Endodermal cell (in vitro differentiated cells): Measurements from ENCODE around the gene RXRA. TPM values are rescaled to one million over a fixed set of nuclear protein-coding genes. Genes with fewer than 3 reads are reported as not detected.

Experiments used
- DNase-seq: peaks from one replicate; pipeline ENCODE4 v3.0.0-alpha.2; 2017
- H3K27ac ChIP-seq: 2 replicates; pipeline ENCODE4 v1.5.1; 2013; ENCODE audit warnings: mild to moderate bottlenecking, low read depth, low read length, moderate library complexity
- H3K27me3 ChIP-seq: 2 replicates; pipeline ENCODE4 v1.6.1; 2013; ENCODE audit warnings: mild to moderate bottlenecking, low read length, moderate library complexity; ENCODE audit not compliant: insufficient read depth, control insufficient read depth, poor library complexity, severe bottlenecking
- H3K36me3 ChIP-seq: 2 replicates; pipeline ENCODE4 v1.7.0; 2013; ENCODE audit warnings: mild to moderate bottlenecking, low read length, moderate library complexity; ENCODE audit not compliant: control insufficient read depth, insufficient read depth
- H3K4me1 ChIP-seq: one replicate; pipeline ENCODE4 v1.7.0; 2013; ENCODE audit warnings: low read length; ENCODE audit not compliant: control insufficient read depth, insufficient read depth
- H3K4me3 ChIP-seq: 2 replicates; pipeline ENCODE4 v1.5.1; 2013; ENCODE audit warnings: mild to moderate bottlenecking, low read length, moderate library complexity
- H3K9ac ChIP-seq: 2 replicates; pipeline ENCODE4 v1.6.1; 2013; ENCODE audit warnings: mild to moderate bottlenecking, low read length, moderate library complexity; ENCODE audit not compliant: poor library complexity, severe bottlenecking; ENCODE audit errors: extremely low read depth
- H3K9me3 ChIP-seq: 2 replicates; pipeline ENCODE4 v1.6.1; 2013; ENCODE audit warnings: mild to moderate bottlenecking, low read length, moderate library complexity; ENCODE audit not compliant: control insufficient read depth
- H3K27ac Mint-ChIP-seq: 2 replicates; pipeline ENCODE4 v1.8.0; 2020; ENCODE audit warnings: mixed read lengths
- H3K27me3 Mint-ChIP-seq: 2 replicates; pipeline ENCODE4 v1.8.0; 2021; ENCODE audit warnings: mild to moderate bottlenecking, mixed read lengths; ENCODE audit not compliant: insufficient read depth
- H3K36me3 Mint-ChIP-seq: 2 replicates; pipeline ENCODE4 v1.8.0; 2020; ENCODE audit warnings: low read depth, mixed read lengths
- H3K4me1 Mint-ChIP-seq: 2 replicates; pipeline ENCODE4 v1.8.0; 2020; ENCODE audit warnings: mixed read lengths
- H3K4me3 Mint-ChIP-seq: 2 replicates; pipeline ENCODE4 v1.8.0; 2020; ENCODE audit warnings: mild to moderate bottlenecking, moderate library complexity, mixed read lengths
- H3K9me3 Mint-ChIP-seq: 2 replicates; pipeline ENCODE4 v1.8.0; 2020; ENCODE audit warnings: mild to moderate bottlenecking, mixed read lengths
- WGBS, 2 experiments: methylation state at CpG; one replicate each; pipeline versions ENCODE4 v1.1.5 to v1.1.7; 2013; ENCODE audit warnings: missing lambda C conversion rate in 2 of 2, mixed read lengths in 1 of 2; ENCODE audit not compliant: insufficient coverage in 1 of 2, insufficient read length in 1 of 2; 5-methylcytosine and 5-hydroxymethylcytosine counted together
- total RNA-seq, 2 donors: library from RNA; stranded (reverse); fragmentation: NEBNext Ultra II Directional in 1 of 2; extraction: Animal tissue kit (Norgen Biotek cat#: 25700) in 1 of 2; gene quantifications; 2 replicates in 1 of 2; 3 replicates in 1 of 2; pipeline ENCODE4 v1.2.1, GENCODE V29; 2021
- TF ChIP-seq, protein P1 (sequence below): fragments of 200-600 bp; sonication (generic); conservative IDR thresholded peaks from 2 replicates; pipeline ENCODE4 v1.5.0; 2021; ENCODE audit warnings: antibody characterized with exemption, mild to moderate bottlenecking

The RXRA gene
- total RNA-seq, 2 donors from 2014 or later = 58.3 to 70.6 TPM

DNA sequence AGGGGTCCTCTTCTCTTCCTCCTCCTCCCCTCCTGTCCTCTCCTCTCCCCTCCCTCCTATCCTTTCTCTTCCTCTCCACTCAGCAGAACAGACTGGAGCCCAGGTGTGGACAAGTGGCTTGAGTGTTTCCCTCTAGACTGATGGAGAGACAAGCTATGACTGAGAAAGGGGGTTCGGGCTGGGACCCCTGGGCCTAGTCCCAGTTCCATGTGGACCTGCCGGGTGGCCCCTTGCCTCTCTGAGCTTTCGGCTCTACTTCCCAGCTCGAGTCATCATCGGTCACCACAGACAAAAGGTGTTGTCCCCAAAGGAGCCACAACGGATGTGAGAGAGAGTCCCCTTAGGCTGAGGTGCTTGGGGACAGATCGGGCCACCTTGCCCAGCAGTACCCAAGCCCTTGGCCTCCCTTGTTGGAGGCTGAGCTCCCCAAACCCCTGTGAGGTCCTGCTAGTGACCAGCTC, 3.4 kb upstream of the RXRA start:
- Mint-ChIP-seq H3K36me3 (no peaks in the 10 kb centered on the region), H3K27me3 (no peaks in the 10 kb centered on the region), H3K27ac (no peak overlapping the region), H3K9me3 (no peaks in the 10 kb centered on the region), H3K4me1 (peaks cover 26% of the 10 kb centered on the region), H3K4me3 (no peak overlapping the region)
- 86 to 91% methylated on average over 7 of the region's 7 CpGs for WGBS, 2 experiments
- no peaks in the 10 kb centered on the region for H3K27me3 ChIP-seq
- H3K9ac ChIP-seq = no peak overlapping the region
- no peaks in the 10 kb centered on the region for H3K9me3 ChIP-seq
- no peaks in the 10 kb centered on the region for H3K36me3 ChIP-seq
- DNase-seq = no peak
- H3K27ac ChIP-seq = no peak overlapping the region
- peaks cover 6% of the 10 kb centered on the region for H3K4me1 ChIP-seq
- TF ChIP-seq, protein P1, sequence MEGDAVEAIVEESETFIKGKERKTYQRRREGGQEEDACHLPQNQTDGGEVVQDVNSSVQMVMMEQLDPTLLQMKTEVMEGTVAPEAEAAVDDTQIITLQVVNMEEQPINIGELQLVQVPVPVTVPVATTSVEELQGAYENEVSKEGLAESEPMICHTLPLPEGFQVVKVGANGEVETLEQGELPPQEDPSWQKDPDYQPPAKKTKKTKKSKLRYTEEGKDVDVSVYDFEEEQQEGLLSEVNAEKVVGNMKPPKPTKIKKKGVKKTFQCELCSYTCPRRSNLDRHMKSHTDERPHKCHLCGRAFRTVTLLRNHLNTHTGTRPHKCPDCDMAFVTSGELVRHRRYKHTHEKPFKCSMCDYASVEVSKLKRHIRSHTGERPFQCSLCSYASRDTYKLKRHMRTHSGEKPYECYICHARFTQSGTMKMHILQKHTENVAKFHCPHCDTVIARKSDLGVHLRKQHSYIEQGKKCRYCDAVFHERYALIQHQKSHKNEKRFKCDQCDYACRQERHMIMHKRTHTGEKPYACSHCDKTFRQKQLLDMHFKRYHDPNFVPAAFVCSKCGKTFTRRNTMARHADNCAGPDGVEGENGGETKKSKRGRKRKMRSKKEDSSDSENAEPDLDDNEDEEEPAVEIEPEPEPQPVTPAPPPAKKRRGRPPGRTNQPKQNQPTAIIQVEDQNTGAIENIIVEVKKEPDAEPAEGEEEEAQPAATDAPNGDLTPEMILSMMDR = no peak
- H3K4me3 ChIP-seq = no peak overlapping the region

DNA sequence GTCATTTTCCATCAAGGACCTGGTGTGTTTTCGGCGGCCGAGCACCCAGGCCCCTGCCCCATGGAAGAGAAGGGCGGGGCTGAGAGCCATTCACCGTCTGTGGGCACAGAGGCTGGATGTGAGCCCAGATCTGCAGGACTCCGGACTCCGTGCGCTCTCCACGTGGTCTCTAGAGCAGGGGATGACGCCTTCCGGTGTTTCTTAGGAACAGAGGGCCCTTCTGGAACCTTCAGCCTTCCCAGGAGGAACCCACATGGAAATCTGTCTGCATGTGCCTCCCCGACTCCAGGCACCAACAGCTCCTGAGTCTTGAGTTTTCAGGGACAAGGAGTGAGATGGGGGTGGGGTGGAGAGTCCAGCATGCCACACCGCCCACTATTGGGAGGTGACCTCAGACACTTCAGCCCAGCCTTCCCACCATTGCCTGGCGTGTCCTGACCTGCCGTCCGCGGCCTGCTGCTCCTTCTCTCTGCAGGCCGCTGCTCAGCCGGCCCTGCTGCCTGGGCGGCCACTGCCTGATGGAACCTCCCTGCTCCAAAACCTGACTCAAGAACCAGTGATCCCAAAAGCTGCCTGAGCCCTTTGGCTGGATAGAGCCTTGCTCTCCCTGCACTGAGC, 2.4 kb upstream of the RXRA start:
- H3K27ac Mint-ChIP-seq = peak overlapping the region; percentile 80
- Histone ChIP-seq H3K9me3 (no peaks in the 10 kb centered on the region), H3K27ac (no peak overlapping the region), H3K27me3 (no peaks in the 10 kb centered on the region), H3K9ac (no peak overlapping the region), H3K4me1 (peaks cover 13% of the 10 kb centered on the region), H3K36me3 (no peaks in the 10 kb centered on the region), H3K4me3 (no peak overlapping the region)
- no peaks in the 10 kb centered on the region for H3K36me3 Mint-ChIP-seq
- no peaks in the 10 kb centered on the region for H3K27me3 Mint-ChIP-seq
- no peaks in the 10 kb centered on the region for H3K9me3 Mint-ChIP-seq
- H3K4me3 Mint-ChIP-seq = peak overlapping the region; percentile 56
- WGBS, 2 experiments = 85 to 89% methylated on average over 16 to 20 of the region's 20 CpGs
- H3K4me1 Mint-ChIP-seq = peaks cover 33% of the 10 kb centered on the region
- peak; percentile 67 for DNase-seq
- TF ChIP-seq, protein P1 = no peak

DNA sequence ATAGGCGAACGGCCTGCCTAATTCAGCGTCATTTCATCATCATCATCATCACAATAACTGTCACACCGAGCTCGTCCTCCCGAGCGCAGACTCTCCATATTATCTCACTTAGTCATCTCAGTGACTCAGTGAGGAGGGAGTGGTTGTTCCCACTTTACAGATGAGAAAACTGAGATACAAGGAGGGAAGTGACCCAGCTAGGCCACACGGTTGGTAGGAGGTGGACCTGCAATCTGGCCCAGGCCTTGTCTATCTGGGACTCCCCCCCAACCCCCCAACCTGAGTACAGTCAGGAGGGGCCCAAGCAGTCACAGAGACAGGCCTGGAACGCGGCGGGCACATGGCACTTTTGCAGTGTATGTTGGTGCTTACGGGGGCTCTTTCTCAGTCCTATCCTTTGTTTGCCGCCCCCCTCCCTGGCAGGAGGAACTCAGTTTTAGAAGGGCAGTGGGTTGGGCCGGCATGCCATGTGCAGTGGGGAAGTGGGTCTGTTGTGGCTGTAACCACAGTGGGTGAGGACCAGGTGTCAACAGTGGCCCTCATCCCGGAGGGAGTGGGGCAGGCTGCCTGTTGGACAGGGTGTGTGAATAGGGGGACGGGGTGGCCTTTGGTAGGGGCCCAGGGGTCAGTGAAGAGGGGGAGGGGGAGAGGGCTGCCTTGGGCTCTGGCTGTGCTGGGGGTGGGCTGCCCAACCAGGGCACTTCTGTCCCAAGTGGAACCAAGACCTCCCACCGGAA, 1.7 kb upstream of the RXRA start:
- H3K27ac Mint-ChIP-seq = peak overlapping the region; percentile 80
- Histone ChIP-seq H3K4me1 (peaks cover 19% of the 10 kb centered on the region), H3K36me3 (no peaks in the 10 kb centered on the region), H3K9ac (no peak overlapping the region), H3K27ac (no peak overlapping the region), H3K9me3 (no peaks in the 10 kb centered on the region), H3K4me3 (no peak overlapping the region), H3K27me3 (no peaks in the 10 kb centered on the region)
- peaks cover 36% of the 10 kb centered on the region for H3K4me1 Mint-ChIP-seq
- DNase-seq = no peak
- H3K36me3 Mint-ChIP-seq = no peaks in the 10 kb centered on the region
- 90% methylated on average over 4 to 17 of the region's 17 CpGs for WGBS, 2 experiments
- H3K4me3 Mint-ChIP-seq = peak overlapping the region; percentile 56
- TF ChIP-seq, protein P1 = no peak
- H3K9me3 Mint-ChIP-seq = no peaks in the 10 kb centered on the region
- no peaks in the 10 kb centered on the region for H3K27me3 Mint-ChIP-seq
